Osteocyte (in vitro differentiated cells): Measurements from ENCODE around the gene PARD3B. TPM values are rescaled to one million over a fixed set of nuclear protein-coding genes. Genes with fewer than 3 reads are reported as not detected.

Experiments
- DNase-seq: peaks from one replicate; pipeline ENCODE4 v3.0.0; 2021; ENCODE audit warnings: mixed read lengths; ENCODE audit not compliant: unreplicated experiment; ENCODE audit errors: extremely low spot score
- H3K27ac Mint-ChIP-seq: one replicate; pipeline ENCODE4 v1.8.0; 2021; ENCODE audit warnings: mild to moderate bottlenecking, mixed read lengths; ENCODE audit not compliant: unreplicated experiment
- H3K27me3 Mint-ChIP-seq: one replicate; pipeline ENCODE4 v1.8.0; 2021; ENCODE audit warnings: mixed read lengths; ENCODE audit not compliant: unreplicated experiment
- H3K36me3 Mint-ChIP-seq: one replicate; pipeline ENCODE4 v1.8.0; 2021; ENCODE audit warnings: mixed read lengths; ENCODE audit not compliant: unreplicated experiment
- H3K4me1 Mint-ChIP-seq: one replicate; pipeline ENCODE4 v1.8.0; 2021; ENCODE audit warnings: mixed read lengths; ENCODE audit not compliant: unreplicated experiment
- H3K4me3 Mint-ChIP-seq: one replicate; pipeline ENCODE4 v1.8.0; 2021; ENCODE audit warnings: mild to moderate bottlenecking, moderate library complexity, mixed read lengths; ENCODE audit not compliant: unreplicated experiment
- H3K9me3 Mint-ChIP-seq: one replicate; pipeline ENCODE4 v1.8.0; 2021; ENCODE audit warnings: mixed read lengths; ENCODE audit not compliant: unreplicated experiment
- CTCF ChIP-seq: fragments of 200-600 bp; sonication (generic); IDR thresholded peaks from 2 replicates; pipeline ENCODE4 v1.5.0; 2021; ENCODE audit warnings: antibody characterized with exemption, mild to moderate bottlenecking, moderate library complexity
- total RNA-seq: library from RNA; stranded (reverse); gene quantifications from 2 replicates; pipeline ENCODE4 v1.2.1, GENCODE V29; 2021

The PARD3B gene
- total RNA-seq, 1 donor from 2014 or later, result 26.7 TPM

GRCh38 chr2:205636549-205637319 lies 1091.5 kb downstream of the PARD3B start:
- DNase-seq, result no peak
- no peak for TF ChIP-seq CTCF
- Mint-ChIP-seq H3K4me1 (no peaks in the 10 kb centered on the region), H3K27me3 (no peaks in the 10 kb centered on the region), H3K36me3 (no peaks in the 10 kb centered on the region), H3K27ac (no peak overlapping the region), H3K9me3 (no peaks in the 10 kb centered on the region), H3K4me3 (no peak overlapping the region)

GRCh38 chr2:205637320-205637602 lies 1092.0 kb downstream of the PARD3B start:
- no peak for TF ChIP-seq CTCF
- no peak for DNase-seq
- Mint-ChIP-seq H3K4me1 (no peaks in the 10 kb centered on the region), H3K27me3 (no peaks in the 10 kb centered on the region), H3K4me3 (no peak overlapping the region), H3K27ac (no peak overlapping the region), H3K9me3 (no peaks in the 10 kb centered on the region), H3K36me3 (no peaks in the 10 kb centered on the region)

GRCh38 chr2:205637779-205638503 lies 1092.7 kb downstream of the PARD3B start:
- no peak for TF ChIP-seq CTCF
- no peak for DNase-seq
- Mint-ChIP-seq H3K36me3 (no peaks in the 10 kb centered on the region), H3K9me3 (no peaks in the 10 kb centered on the region), H3K27ac (no peak overlapping the region), H3K4me1 (no peaks in the 10 kb centered on the region), H3K27me3 (no peaks in the 10 kb centered on the region), H3K4me3 (no peak overlapping the region)

- Mint-ChIP-seq H3K9me3 (no peaks in the 10 kb centered on the region), H3K27ac (no peak overlapping the region), H3K27me3 (no peaks in the 10 kb centered on the region), H3K36me3 (no peaks in the 10 kb centered on the region), H3K4me3 (no peak overlapping the region), H3K4me1 (peaks cover 5% of the 10 kb centered on the region)
- DNase-seq, result no peak
- TF ChIP-seq CTCF, result no peak
Observed at GRCh38 chr2:205640716-205641115, 1095.4 kb downstream of the PARD3B start.

- H3K36me3 Mint-ChIP-seq, result no peaks in the 10 kb centered on the region
- peaks cover 5% of the 10 kb centered on the region for H3K4me1 Mint-ChIP-seq
- no peak for DNase-seq
- no peak overlapping the region for H3K4me3 Mint-ChIP-seq
- no peaks in the 10 kb centered on the region for H3K27me3 Mint-ChIP-seq
- H3K9me3 Mint-ChIP-seq, result no peaks in the 10 kb centered on the region
- no peak for TF ChIP-seq CTCF
- no peak overlapping the region for H3K27ac Mint-ChIP-seq
Observed at GRCh38 chr2:205642599-205643356, 1097.5 kb downstream of the PARD3B start.
